ENCODE measurements around the gene HSPBP1.

HSPBP1 gene

DNA sequence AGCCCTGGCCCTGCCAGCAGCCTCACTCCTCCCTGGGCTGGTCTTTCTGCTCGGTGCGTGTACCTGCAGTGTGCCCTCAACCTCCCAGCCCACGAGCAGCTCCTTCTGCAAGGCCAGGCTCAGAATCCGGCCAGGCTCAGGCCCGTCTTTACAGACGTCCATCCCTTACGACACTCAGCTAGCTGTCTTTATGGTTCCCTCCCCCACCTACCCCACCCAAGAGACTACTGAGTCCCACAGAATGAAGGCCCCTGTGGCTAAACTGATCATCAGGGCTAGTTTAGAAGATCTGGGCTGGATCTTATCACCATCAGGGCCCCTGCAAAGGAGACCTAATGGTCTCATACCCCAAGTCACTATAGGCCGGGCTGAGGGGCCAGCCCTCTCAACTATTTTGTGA lies 34.5 kb upstream of the HSPBP1 start:
- Histone ChIP-seq H3K36me3 (ENCODE audit: control insufficient read depth, insufficient read depth, low read length) (peaks cover 11% of the 10 kb centered on the region), H3K4me1 (ENCODE audit: control insufficient read depth, insufficient read depth, low read length) (no peaks in the 10 kb centered on the region), H3K9me3 (ENCODE audit: control insufficient read depth, insufficient read depth, low read depth, low read length) (no peaks in the 10 kb centered on the region), H3K27ac (ENCODE audit: low read depth, low read length) (no peak overlapping the region), H3K9ac (ENCODE audit: low read length) (no peak overlapping the region), H3K4me3 (ENCODE audit: low read depth, low read length) (no peak overlapping the region), H3K27me3 (ENCODE audit: control insufficient read depth, insufficient read depth, low read length) (no peaks in the 10 kb centered on the region)

DNA sequence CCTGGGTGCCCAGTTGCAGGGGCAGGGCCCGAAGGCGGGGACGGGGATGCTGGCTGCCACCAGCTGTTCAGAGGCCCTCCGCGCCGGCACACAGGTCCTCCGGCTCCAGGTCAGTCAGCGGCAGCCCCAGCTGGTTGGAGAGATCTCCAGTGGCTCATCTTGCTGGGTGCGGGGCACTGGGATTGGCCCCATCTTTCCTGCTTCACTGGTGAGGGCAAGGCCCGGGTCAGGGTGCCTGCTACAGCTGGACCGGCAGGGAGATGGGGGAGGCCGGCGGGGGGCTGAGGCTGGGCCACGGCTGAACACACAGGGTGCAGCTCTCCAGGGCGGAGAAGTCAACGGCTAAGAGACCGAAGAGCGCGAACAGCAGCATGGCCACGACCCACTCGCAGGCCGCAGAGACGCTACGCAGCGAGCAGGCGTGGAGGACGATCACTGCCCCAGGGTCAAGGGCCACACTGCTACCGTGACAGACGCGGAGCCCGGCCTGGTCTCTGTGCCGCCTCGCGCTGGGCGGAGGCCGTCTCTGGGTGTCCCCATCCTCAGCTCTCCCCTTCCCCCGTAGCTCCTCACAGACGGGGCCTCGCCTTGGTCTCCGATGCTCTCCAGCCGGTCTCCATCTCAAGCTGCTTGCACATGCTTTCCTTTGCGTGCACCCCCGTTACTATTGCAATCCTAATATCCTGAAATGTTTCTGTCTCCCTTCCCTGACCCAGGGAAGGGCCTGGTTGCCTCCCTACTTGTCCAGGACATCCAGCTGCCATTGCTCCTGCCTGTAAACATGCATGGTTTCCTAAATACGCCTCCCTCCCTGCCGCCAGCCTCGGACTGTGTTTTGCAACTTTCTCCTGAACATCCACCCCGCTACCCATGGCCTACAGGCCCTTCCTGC lies 33.0 kb upstream of the HSPBP1 start:
- Histone ChIP-seq H3K9me3 (ENCODE audit: control insufficient read depth, insufficient read depth, low read depth, low read length) (no peaks in the 10 kb centered on the region), H3K27ac (ENCODE audit: low read depth, low read length) (no peak overlapping the region), H3K27me3 (ENCODE audit: control insufficient read depth, insufficient read depth, low read length) (no peaks in the 10 kb centered on the region), H3K9ac (ENCODE audit: low read length) (no peak overlapping the region), H3K4me3 (ENCODE audit: low read depth, low read length) (no peak overlapping the region), H3K4me1 (ENCODE audit: control insufficient read depth, insufficient read depth, low read length) (no peaks in the 10 kb centered on the region), H3K36me3 (ENCODE audit: control insufficient read depth, insufficient read depth, low read length) (peaks cover 22% of the 10 kb centered on the region)

DNA sequence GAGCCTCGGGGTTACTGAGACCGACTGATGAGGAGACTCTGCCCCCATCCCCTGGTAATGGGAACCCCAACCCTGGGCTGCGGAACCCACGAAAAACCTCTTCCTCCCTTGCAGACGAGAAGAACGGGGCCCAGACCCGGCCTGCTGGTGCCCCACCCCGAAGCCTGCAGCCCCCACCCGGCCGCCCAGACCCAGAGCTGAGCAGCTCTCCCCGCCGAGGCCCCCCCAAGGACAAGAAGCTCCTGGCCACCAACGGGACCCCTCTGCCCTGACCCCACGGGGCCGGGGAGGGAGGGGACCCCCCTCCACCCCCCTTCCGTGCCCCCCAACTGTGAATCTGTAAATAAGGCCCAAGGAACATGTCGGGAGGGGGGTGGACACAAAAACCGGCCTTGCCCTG lies 31.9 kb upstream of the HSPBP1 start:
- no peaks in the 10 kb centered on the region for H3K27me3 ChIP-seq (ENCODE audit: control insufficient read depth, insufficient read depth, low read length)
- H3K4me3 ChIP-seq (ENCODE audit: low read depth, low read length): no peak overlapping the region
- H3K9me3 ChIP-seq (ENCODE audit: control insufficient read depth, insufficient read depth, low read depth, low read length): no peaks in the 10 kb centered on the region
- no peaks in the 10 kb centered on the region for H3K4me1 ChIP-seq (ENCODE audit: control insufficient read depth, insufficient read depth, low read length)
- H3K27ac ChIP-seq (ENCODE audit: low read depth, low read length): no peak overlapping the region
- H3K36me3 ChIP-seq (ENCODE audit: control insufficient read depth, insufficient read depth, low read length): peaks cover 26% of the 10 kb centered on the region
- H3K9ac ChIP-seq (ENCODE audit: low read length): no peak overlapping the region

DNA sequence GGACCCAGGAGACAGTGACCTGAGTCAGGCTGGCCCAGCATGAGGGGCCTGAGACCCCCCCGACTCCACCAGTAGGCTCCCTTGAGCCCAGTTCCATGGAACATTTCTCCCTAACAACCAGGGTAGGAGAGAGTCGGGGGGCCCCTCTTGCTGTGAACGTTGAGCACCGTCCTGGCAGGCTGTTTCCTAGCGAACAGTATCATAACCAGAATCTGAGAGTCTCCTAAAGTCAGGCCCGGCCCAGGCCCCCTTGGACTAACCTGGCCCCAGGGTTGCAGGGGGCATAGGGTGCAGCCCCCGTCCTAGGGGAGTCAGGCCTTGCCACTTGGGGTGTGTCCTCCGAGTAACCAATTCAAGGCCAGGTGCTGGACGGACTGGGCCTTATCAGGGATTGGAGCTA lies 31.5 kb upstream of the HSPBP1 start:
- H3K9me3 ChIP-seq (ENCODE audit: control insufficient read depth, insufficient read depth, low read depth, low read length): no peaks in the 10 kb centered on the region
- no peaks in the 10 kb centered on the region for H3K4me1 ChIP-seq (ENCODE audit: control insufficient read depth, insufficient read depth, low read length)
- H3K4me3 ChIP-seq (ENCODE audit: low read depth, low read length): no peak overlapping the region
- peaks cover 30% of the 10 kb centered on the region for H3K36me3 ChIP-seq (ENCODE audit: control insufficient read depth, insufficient read depth, low read length)
- H3K9ac ChIP-seq (ENCODE audit: low read length): no peak overlapping the region
- H3K27me3 ChIP-seq (ENCODE audit: control insufficient read depth, insufficient read depth, low read length): no peaks in the 10 kb centered on the region
- no peak overlapping the region for H3K27ac ChIP-seq (ENCODE audit: low read depth, low read length)

DNA sequence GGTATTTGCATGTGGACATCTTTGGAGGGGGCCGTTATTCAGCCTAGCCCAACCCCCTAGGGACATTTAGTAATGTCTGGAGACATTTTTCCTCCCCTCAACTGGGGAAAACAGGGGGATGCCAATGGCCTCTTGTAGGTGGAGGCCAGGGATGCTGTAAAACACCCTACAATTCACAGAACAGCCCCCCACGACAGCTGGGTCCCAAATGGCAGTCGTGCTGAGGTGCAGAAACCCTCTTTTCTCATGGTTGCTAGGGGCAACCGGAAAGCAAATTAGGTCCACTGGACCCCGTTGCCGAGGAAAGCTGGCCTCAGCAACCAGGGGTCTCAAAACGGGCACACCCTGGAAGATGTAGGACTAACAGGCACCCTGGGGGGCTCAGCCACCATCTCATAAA lies 30.6 kb upstream of the HSPBP1 start:
- Histone ChIP-seq H3K36me3 (ENCODE audit: control insufficient read depth, insufficient read depth, low read length) (peaks cover 39% of the 10 kb centered on the region), H3K9me3 (ENCODE audit: control insufficient read depth, insufficient read depth, low read depth, low read length) (no peaks in the 10 kb centered on the region), H3K27me3 (ENCODE audit: control insufficient read depth, insufficient read depth, low read length) (no peaks in the 10 kb centered on the region), H3K27ac (ENCODE audit: low read depth, low read length) (no peak overlapping the region), H3K9ac (ENCODE audit: low read length) (no peak overlapping the region), H3K4me3 (ENCODE audit: low read depth, low read length) (no peak overlapping the region), H3K4me1 (ENCODE audit: control insufficient read depth, insufficient read depth, low read length) (no peaks in the 10 kb centered on the region)

DNA sequence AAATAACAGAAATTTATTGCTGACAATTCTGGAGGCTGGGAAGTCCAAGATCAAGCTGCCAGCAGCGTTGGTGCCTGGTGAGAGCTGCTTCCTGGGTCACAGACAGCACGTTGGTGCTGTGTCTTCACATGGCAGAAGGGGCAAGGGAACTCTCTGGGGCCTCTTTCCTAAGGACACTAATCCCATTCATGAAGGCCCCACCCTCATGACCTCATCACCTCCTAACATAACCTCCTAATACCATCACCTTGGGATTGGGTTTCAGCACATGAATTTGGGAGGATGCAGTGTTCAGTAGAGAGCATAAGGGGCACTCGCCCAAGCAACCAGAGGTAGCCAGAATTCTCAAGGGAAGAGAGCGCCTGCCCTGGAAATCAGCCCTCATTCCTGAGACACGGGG lies 29.5 kb upstream of the HSPBP1 start:
- H3K36me3 ChIP-seq (ENCODE audit: control insufficient read depth, insufficient read depth, low read length): peaks cover 46% of the 10 kb centered on the region
- H3K27ac ChIP-seq (ENCODE audit: low read depth, low read length): no peak overlapping the region

DNA sequence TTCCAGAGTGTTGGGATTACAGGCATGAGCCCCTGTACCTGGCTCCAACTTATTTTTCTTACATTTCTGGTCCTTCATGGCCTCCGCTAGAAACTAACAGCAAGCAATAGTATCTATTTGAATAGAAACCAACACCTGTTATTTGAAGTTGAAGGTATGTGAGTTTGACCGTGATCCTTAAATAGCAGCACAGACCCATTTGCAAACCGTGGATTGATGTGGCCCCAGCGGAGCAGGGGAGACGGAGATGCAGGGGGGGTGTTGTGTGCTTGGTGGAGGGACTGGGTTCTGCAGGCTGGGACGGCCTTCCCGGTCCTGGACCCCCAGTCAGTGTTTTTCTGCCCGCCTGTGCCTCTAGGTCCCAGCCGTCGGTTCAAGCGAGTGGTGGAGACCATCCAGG lies 28.4 kb upstream of the HSPBP1 start:
- no peak overlapping the region for H3K27ac ChIP-seq (ENCODE audit: low read depth, low read length)
- H3K27me3 ChIP-seq (ENCODE audit: control insufficient read depth, insufficient read depth, low read length): no peaks in the 10 kb centered on the region
- H3K4me1 ChIP-seq (ENCODE audit: control insufficient read depth, insufficient read depth, low read length): peaks cover 3% of the 10 kb centered on the region; the same call in 1 of the 2 replicates
- peaks cover 55% of the 10 kb centered on the region for H3K36me3 ChIP-seq (ENCODE audit: control insufficient read depth, insufficient read depth, low read length)
- no peaks in the 10 kb centered on the region for H3K9me3 ChIP-seq (ENCODE audit: control insufficient read depth, insufficient read depth, low read depth, low read length)
- no peak overlapping the region for H3K9ac ChIP-seq (ENCODE audit: low read length)
- H3K4me3 ChIP-seq (ENCODE audit: low read depth, low read length): no peak overlapping the region

More for the DNA sequence above, 29.5 kb upstream of the HSPBP1 start:
- H3K4me1 ChIP-seq (ENCODE audit: control insufficient read depth, insufficient read depth, low read length): peaks cover 3% of the 10 kb centered on the region; the same call in 1 of the 2 replicates
- no peaks in the 10 kb centered on the region for H3K9me3 ChIP-seq (ENCODE audit: control insufficient read depth, insufficient read depth, low read depth, low read length)
- H3K9ac ChIP-seq (ENCODE audit: low read length): no peak overlapping the region
- no peak overlapping the region for H3K4me3 ChIP-seq (ENCODE audit: low read depth, low read length)
- H3K27me3 ChIP-seq (ENCODE audit: control insufficient read depth, insufficient read depth, low read length): no peaks in the 10 kb centered on the region

DNA sequence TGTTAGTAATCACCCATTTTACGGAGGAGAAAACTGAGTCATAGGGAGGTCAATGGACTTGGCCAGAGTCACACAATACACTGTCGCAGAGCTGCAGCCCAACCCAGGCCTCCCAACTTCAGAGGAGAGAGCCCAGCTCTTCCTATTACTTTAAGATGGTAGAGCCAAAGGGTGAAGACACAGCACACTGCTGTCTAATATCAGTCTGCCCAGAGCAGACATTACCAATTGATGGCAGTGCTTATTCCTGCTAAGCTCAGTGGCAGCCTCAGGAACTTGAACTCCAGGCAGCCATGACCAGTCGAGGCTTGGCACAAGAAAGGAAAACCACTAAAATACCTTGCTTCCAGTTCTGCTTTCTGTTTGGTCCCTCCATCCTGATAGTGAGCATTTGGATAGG lies 26.8 kb upstream of the HSPBP1 start:
- Histone ChIP-seq H3K9ac (ENCODE audit: low read length) (no peak overlapping the region), H3K27me3 (ENCODE audit: control insufficient read depth, insufficient read depth, low read length) (no peaks in the 10 kb centered on the region), H3K9me3 (ENCODE audit: control insufficient read depth, insufficient read depth, low read depth, low read length) (no peaks in the 10 kb centered on the region), H3K27ac (ENCODE audit: low read depth, low read length) (no peak overlapping the region), H3K4me3 (ENCODE audit: low read depth, low read length) (no peak overlapping the region), H3K36me3 (ENCODE audit: control insufficient read depth, insufficient read depth, low read length) (peaks cover 63% of the 10 kb centered on the region), H3K4me1 (ENCODE audit: control insufficient read depth, insufficient read depth, low read length) (peaks cover 3% of the 10 kb centered on the region; the same call in 1 of the 2 replicates)

DNA sequence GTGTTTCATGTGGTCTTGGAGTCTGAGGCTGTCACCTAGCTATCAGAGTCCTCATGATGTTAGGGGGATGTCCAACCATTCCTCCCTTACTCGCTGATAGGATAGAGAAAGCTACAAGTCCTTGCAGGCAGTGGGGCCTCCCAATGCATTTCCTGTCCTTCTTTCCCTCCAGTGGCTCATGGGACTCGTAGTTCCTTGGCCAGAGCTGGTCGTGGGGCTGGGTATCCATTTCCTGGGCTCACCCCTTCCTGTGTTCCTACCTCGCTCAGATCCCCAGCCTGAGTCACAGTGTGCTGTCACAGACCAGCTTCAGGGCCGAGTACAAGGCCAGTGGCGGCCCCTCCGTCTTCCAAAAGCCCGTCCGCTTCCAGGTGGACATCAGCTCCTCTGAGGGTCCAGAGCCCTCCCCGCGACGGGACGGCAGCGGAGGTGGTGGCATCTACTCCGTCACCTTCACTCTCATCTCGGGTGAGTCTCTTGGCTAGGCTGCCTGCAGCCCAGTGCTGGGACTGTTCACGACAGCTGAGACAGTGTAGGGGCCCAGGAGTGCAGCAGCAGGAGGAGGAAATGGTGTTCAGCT lies 26.2 kb upstream of the HSPBP1 start:
- no peaks in the 10 kb centered on the region for H3K9me3 ChIP-seq (ENCODE audit: control insufficient read depth, insufficient read depth, low read depth, low read length)
- no peak overlapping the region for H3K4me3 ChIP-seq (ENCODE audit: low read depth, low read length)
- peaks cover 8% of the 10 kb centered on the region for H3K4me1 ChIP-seq (ENCODE audit: control insufficient read depth, insufficient read depth, low read length)
- H3K9ac ChIP-seq (ENCODE audit: low read length): no peak overlapping the region
- peaks cover 63% of the 10 kb centered on the region for H3K36me3 ChIP-seq (ENCODE audit: control insufficient read depth, insufficient read depth, low read length)
- no peak overlapping the region for H3K27ac ChIP-seq (ENCODE audit: low read depth, low read length)
- no peaks in the 10 kb centered on the region for H3K27me3 ChIP-seq (ENCODE audit: control insufficient read depth, insufficient read depth, low read length)

DNA sequence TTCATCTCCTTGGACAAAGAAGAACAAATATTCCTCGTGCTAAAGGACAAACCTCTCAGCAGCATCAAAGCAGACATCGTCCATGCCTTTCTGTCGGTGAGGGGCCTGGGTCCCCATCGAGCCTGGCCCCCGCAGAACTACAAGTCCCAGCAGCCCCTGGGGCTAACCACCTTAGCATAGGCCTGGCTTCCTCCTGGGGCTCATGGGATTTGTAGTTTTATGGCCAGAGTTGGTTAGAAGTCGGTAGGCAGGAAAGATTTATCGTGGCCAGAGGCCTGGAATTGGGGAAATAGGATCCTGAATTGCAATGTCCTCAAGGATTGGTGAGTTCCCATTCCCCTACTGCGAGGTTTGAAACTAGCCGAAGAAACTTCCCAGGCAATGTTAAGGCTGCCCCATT lies 25.6 kb upstream of the HSPBP1 start:
- peaks cover 12% of the 10 kb centered on the region for H3K4me1 ChIP-seq (ENCODE audit: control insufficient read depth, insufficient read depth, low read length)
- no peak overlapping the region for H3K27ac ChIP-seq (ENCODE audit: low read depth, low read length)

DNA sequence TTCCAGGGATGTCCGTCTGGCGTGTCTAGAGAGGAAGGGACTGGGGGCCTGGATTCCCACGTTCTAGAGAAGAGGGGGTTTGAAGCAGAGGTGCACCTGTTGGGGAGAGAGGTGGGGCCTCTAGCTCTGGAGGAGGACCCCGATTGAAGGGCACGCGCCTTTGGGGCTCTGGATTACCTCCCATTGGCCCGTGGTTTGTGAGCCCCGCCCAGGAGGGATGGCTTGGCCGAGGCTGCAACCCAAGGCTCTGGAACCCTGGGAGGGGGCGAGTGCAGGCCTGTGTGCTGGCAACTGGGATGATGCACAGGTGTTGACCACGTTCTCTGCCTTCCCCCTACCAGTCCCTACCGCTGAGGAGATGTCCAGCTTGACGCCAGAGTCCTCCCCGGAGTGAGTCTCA lies 25.1 kb upstream of the HSPBP1 start:
- Histone ChIP-seq H3K9ac (ENCODE audit: low read length) (no peak overlapping the region), H3K27me3 (ENCODE audit: control insufficient read depth, insufficient read depth, low read length) (no peaks in the 10 kb centered on the region), H3K4me3 (ENCODE audit: low read depth, low read length) (no peak overlapping the region), H3K27ac (ENCODE audit: low read depth, low read length) (no peak overlapping the region), H3K4me1 (ENCODE audit: control insufficient read depth, insufficient read depth, low read length) (peaks cover 12% of the 10 kb centered on the region), H3K9me3 (ENCODE audit: control insufficient read depth, insufficient read depth, low read depth, low read length) (no peaks in the 10 kb centered on the region), H3K36me3 (ENCODE audit: control insufficient read depth, insufficient read depth, low read length) (peaks cover 61% of the 10 kb centered on the region)

More for the DNA sequence above, 25.6 kb upstream of the HSPBP1 start:
- no peak overlapping the region for H3K9ac ChIP-seq (ENCODE audit: low read length)
- H3K9me3 ChIP-seq (ENCODE audit: control insufficient read depth, insufficient read depth, low read depth, low read length): no peaks in the 10 kb centered on the region
- no peak overlapping the region for H3K4me3 ChIP-seq (ENCODE audit: low read depth, low read length)
- peaks cover 63% of the 10 kb centered on the region for H3K36me3 ChIP-seq (ENCODE audit: control insufficient read depth, insufficient read depth, low read length)
- no peaks in the 10 kb centered on the region for H3K27me3 ChIP-seq (ENCODE audit: control insufficient read depth, insufficient read depth, low read length)
